Thyroid gland (tissue), 4 donors: ENCODE data around the gene TRAM2.

Experiments
- POLR2A ChIP-seq, 2 donors: fragments of 450-650 bp; IDR thresholded peaks; one replicate each; pipeline ENCODE4 v1.6.1; 2017; ENCODE audit warnings: antibody characterized with exemption in 2 of 2, mild to moderate bottlenecking in 2 of 2, moderate library complexity in 1 of 2
- TF ChIP-seq, protein P1 (sequence below), 6 experiments: fragments of 200-600 bp in 3 of 6; fragments of 450-650 bp in 3 of 6; sonication (generic) in 3 of 6; IDR thresholded peaks; one replicate each; pipeline ENCODE4 v1.5.1; 2016 to 2019; ENCODE audit warnings: antibody characterized with exemption in 6 of 6, mild to moderate bottlenecking in 2 of 6, inconsistent platforms in 1 of 6, moderate library complexity in 1 of 6

DNA sequence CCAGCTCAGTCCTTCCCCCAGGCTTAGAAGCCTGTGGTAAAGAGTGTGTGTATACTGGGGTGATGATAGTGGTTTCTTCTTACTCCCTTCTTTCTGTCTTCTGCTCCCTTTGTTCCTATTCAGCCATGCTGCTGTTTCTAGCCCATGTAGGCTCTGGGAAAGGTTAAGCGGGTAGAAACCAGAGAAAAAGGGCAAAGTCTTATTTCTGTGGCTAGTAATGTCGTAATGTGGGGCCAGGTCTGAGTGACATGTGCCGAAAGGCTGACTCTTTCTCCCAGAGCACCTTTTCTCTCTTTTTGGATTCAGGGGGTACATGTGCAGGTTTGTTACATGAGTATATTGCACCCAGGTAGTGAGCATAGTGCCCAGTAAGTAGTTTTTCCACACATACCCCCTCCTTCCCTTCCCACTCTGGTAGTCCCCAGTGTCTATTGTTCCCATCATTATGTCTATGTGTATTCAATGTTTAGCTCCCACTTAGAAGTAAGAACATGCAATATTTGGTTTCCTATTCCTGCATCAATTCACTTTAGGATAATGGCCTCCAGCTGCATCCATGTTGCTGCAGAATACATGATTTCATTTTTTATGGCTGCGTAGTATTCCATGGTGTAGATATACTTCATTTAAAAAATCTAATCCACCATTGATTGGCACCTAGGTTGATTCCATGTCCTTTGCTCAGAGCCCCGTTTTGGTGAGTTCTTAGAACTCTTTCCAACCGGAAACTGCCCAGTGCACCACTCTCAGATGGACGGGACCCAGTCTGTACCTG lies 82.4 kb downstream of the TRAM2 start:
- TF ChIP-seq POLR2A (IDR thresholded peaks at IDR 0.05) = no peak
- TF ChIP-seq, protein P1, sequence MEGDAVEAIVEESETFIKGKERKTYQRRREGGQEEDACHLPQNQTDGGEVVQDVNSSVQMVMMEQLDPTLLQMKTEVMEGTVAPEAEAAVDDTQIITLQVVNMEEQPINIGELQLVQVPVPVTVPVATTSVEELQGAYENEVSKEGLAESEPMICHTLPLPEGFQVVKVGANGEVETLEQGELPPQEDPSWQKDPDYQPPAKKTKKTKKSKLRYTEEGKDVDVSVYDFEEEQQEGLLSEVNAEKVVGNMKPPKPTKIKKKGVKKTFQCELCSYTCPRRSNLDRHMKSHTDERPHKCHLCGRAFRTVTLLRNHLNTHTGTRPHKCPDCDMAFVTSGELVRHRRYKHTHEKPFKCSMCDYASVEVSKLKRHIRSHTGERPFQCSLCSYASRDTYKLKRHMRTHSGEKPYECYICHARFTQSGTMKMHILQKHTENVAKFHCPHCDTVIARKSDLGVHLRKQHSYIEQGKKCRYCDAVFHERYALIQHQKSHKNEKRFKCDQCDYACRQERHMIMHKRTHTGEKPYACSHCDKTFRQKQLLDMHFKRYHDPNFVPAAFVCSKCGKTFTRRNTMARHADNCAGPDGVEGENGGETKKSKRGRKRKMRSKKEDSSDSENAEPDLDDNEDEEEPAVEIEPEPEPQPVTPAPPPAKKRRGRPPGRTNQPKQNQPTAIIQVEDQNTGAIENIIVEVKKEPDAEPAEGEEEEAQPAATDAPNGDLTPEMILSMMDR (IDR thresholded peaks at IDR 0.05) = no peak
